Heart left ventricle (tissue), 13 donors: ENCODE measurements around the gene PXYLP1.

Experiments used
- CTCF ChIP-seq, 12 donors: fragments of 200-600 bp; sonication (generic) in 4 of 12; IDR thresholded peaks; one replicate each; pipeline versions ENCODE4 v1.5.0 to v1.8.0; 2018 to 2022; ENCODE audit warnings: antibody characterized with exemption in 12 of 12, mild to moderate bottlenecking in 5 of 12
- POLR2A ChIP-seq, 2 donors: fragments of 450-650 bp; IDR thresholded peaks; one replicate each; pipeline ENCODE4 v1.6.1; 2017; ENCODE audit warnings: antibody characterized with exemption in 2 of 2, mild to moderate bottlenecking in 2 of 2, moderate library complexity in 2 of 2
- donor health status: ischemic (EF 13 %, LVEDD 7.1; RV severe dilation, severe dysfunction).
- donor health status: DM: no; HTN: yes; CAD: no.
- donor health status: DM: no; HTN: no; CAD: no.
- donor health status: ischemic (EF 25% LVEDD 6.9; RV normal size, moderate dysfunction).
- donor health status: ischemic (EF 25% LVEDD 5.7; RV mildly dilated, moderate dysfunction).
- donor health status: ischemic (EF 35%, LVEDD 5.7; RV mildly dilated, moderate dysfunction).
- donor health status: nonischemic (EF 11% LVEDD 7.7; RV severe dilation, severe dysfunction).
- donor health status: DM: yes; HTN: yes; CAD: no.
- donor health status: PGD.
- donor health status: ischemic (EF 29% LVEDD 5.4; RV normal size, mild dysfunction).
- donor health status: nonischemic (EF 23%, LVEDD 6.1; RV moderate dilation, normal function).

GRCh38 chr3:141320399-141321108, 88.9 kb downstream of the PXYLP1 start:
- TF ChIP-seq CTCF (IDR thresholded peaks at IDR 0.05) = no peak
- TF ChIP-seq POLR2A (IDR thresholded peaks at IDR 0.05) = no peak
